Gastroesophageal sphincter (tissue), 4 donors: ENCODE data around the gene BCL6. TPM values are rescaled to one million over a fixed set of nuclear protein-coding genes. Genes with fewer than 3 reads are reported as not detected.

Source experiments
- ATAC-seq: fragments of 150-250 bp; one replicate; pipeline ENCODE4 v1.9.1; 2016; ENCODE audit warnings: mild to moderate bottlenecking, moderate library complexity
- H3K27ac ChIP-seq, 4 donors: fragments of 200-600 bp; sonication (generic) in 3 of 4; 1 replicate in 3 of 4; 2 replicates in 1 of 4; pipeline ENCODE4 v1.5.1; 2016 to 2019
- H3K27me3 ChIP-seq: fragments of 200-600 bp; sonication (generic); one replicate; pipeline ENCODE4 v1.5.1; 2019
- H3K36me3 ChIP-seq, 2 donors: fragments of 200-600 bp; sonication (generic); one replicate each; pipeline ENCODE4 v1.5.1; 2019; ENCODE audit warnings: control low read depth in 1 of 2
- H3K4me1 ChIP-seq, 3 donors: fragments of 200-600 bp; sonication (generic); 1 replicate in 2 of 3; 2 replicates in 1 of 3; pipeline ENCODE4 v1.5.1; 2016 to 2019; ENCODE audit warnings: control low read depth in 2 of 3
- H3K4me3 ChIP-seq, 2 donors: fragments of 200-600 bp; sonication (generic); one replicate each; pipeline ENCODE4 v1.5.1; 2019; ENCODE audit warnings: mild to moderate bottlenecking in 1 of 2, moderate library complexity in 1 of 2
- H3K9me3 ChIP-seq, 3 donors: fragments of 200-600 bp; sonication (generic); one replicate each; pipeline ENCODE4 v1.5.1; 2017 to 2019; ENCODE audit warnings: control low read depth in 2 of 3
- EP300 ChIP-seq: sonication (generic); formaldehyde crosslinking; IDR thresholded peaks from one replicate; pipeline ENCODE4 v1.6.1; 2017; ENCODE audit warnings: antibody characterized with exemption, mild to moderate bottlenecking
- POLR2A ChIP-seq, 2 donors: fragments of 450-650 bp; IDR thresholded peaks; one replicate each; pipeline ENCODE4 v1.6.1; 2017; ENCODE audit warnings: antibody characterized with exemption in 2 of 2, mild to moderate bottlenecking in 2 of 2, moderate library complexity in 1 of 2
- POLR2AphosphoS5 ChIP-seq: sonication (generic); formaldehyde crosslinking; IDR thresholded peaks from one replicate; pipeline ENCODE4 v1.6.1; 2017; ENCODE audit warnings: antibody characterized with exemption
- WGBS, 2 donors: methylation state at CpG; one replicate each; pipeline ENCODE4 v1.1.5; 2018; ENCODE audit warnings: low coverage in 1 of 2; 5-methylcytosine and 5-hydroxymethylcytosine counted together
- total RNA-seq, 4 donors: library from RNA; depleted of rRNA; stranded (reverse); fragments of >200 nt; gene quantifications; one replicate each; pipeline ENCODE4 v1.1.0, GENCODE V29; 2016
- TF ChIP-seq, protein P1 (sequence below), 4 experiments: fragments of 200-600 bp in 2 of 4; fragments of 450-650 bp in 2 of 4; sonication (generic) in 1 of 4; IDR thresholded peaks; one replicate each; pipeline ENCODE4 v1.5.1; 2017 to 2019; ENCODE audit warnings: antibody characterized with exemption in 4 of 4, mild to moderate bottlenecking in 2 of 4, moderate library complexity in 2 of 4

Gene BCL6
- total RNA-seq, 4 donors from 2014 or later, result 60.0 to 146 (median 115) TPM

DNA sequence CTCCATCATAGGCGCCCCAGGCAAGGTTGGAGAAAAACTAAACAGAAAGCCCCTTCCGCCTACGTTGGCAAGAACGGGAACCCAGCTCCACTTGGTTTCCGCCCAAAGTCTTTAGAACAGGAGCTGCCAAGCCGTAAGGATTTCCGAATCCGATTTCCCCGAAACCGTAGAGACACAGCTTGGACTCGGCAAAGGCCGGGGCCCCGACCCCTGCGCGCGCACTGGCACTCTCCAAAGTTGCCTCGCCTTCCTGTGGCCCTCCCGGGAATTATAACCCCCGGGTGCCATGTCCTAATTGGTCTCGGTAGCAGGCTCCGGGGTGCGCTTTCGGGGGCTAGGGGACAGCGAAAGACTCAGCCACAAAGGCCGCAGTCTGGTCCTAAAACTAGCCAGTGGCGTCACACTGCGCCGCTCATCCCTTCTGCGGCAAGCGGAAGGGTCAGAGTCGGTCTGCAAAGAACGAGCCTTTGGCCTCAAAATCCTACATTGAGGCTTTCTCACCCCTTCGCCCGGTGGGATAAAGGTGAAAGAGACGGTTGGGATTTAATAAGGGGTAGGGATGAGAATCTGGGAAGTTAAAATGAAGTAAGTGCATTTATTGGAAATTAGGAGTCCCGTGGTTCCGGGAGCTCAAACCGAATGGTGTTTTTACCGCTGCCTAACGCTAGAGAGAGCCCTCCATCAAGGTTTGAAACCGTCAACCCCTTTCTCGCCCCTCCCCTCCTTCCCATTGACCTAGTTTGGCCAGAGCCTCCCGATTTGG is 6.8 kb downstream of the BCL6 start:
- Histone ChIP-seq H3K27me3 (no peaks in the 10 kb centered on the region), H3K36me3 (peaks cover 0 to 14% of the 10 kb centered on the region in 2 donors), H3K9me3 (no peaks in the 10 kb centered on the region), H3K27ac (peak overlapping the region; percentile 88 to 99 (median 96)), H3K4me1 (peaks cover 4 to 76% (median 18%) of the 10 kb centered on the region in 3 donors), H3K4me3 (peak overlapping the region; percentile 61 to 68)
- ATAC-seq, result peak; percentile 64
- TF ChIP-seq EP300, result no peak
- TF ChIP-seq POLR2A (IDR thresholded peaks at IDR 0.05), result no peak
- TF ChIP-seq, protein P1, sequence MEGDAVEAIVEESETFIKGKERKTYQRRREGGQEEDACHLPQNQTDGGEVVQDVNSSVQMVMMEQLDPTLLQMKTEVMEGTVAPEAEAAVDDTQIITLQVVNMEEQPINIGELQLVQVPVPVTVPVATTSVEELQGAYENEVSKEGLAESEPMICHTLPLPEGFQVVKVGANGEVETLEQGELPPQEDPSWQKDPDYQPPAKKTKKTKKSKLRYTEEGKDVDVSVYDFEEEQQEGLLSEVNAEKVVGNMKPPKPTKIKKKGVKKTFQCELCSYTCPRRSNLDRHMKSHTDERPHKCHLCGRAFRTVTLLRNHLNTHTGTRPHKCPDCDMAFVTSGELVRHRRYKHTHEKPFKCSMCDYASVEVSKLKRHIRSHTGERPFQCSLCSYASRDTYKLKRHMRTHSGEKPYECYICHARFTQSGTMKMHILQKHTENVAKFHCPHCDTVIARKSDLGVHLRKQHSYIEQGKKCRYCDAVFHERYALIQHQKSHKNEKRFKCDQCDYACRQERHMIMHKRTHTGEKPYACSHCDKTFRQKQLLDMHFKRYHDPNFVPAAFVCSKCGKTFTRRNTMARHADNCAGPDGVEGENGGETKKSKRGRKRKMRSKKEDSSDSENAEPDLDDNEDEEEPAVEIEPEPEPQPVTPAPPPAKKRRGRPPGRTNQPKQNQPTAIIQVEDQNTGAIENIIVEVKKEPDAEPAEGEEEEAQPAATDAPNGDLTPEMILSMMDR (IDR thresholded peaks at IDR 0.05), result peak; percentile 66 to 78 (median 74)
- TF ChIP-seq POLR2AphosphoS5, result peak; percentile 63
- WGBS, 2 donors, result 0% methylated on average over 6 to 16 of the region's 43 CpGs

DNA sequence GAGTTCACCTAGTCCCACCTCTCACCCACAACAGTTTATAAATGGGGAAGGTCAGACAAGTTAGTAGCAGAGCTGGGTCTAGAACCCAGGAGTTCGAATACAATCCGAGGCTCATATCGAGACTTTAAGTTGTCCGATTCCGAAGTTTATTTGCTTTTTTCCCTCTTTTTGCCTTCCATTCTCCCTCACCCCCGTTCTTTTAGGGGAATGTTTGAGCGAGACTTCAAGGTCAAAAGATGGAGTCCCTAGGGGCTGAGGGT is 7.3 kb downstream of the BCL6 start:
- H3K4me1 ChIP-seq, result peaks cover 4 to 74% (median 18%) of the 10 kb centered on the region in 3 donors
- 0% methylated on average over 5 to 7 of the region's 7 CpGs for WGBS, 2 donors
- no peak for ATAC-seq
- TF ChIP-seq, protein P1 (IDR thresholded peaks at IDR 0.05), result no peak
- TF ChIP-seq POLR2A (IDR thresholded peaks at IDR 0.05), result peak in 1 of 2 donors; percentile 7
- H3K36me3 ChIP-seq, result peaks cover 0 to 19% of the 10 kb centered on the region in 2 donors
- H3K4me3 ChIP-seq, result peak overlapping the region; percentile 61 to 68
- H3K27me3 ChIP-seq, result no peaks in the 10 kb centered on the region
- peak overlapping the region; percentile 88 to 99 (median 96) for H3K27ac ChIP-seq
- H3K9me3 ChIP-seq, result no peaks in the 10 kb centered on the region

DNA sequence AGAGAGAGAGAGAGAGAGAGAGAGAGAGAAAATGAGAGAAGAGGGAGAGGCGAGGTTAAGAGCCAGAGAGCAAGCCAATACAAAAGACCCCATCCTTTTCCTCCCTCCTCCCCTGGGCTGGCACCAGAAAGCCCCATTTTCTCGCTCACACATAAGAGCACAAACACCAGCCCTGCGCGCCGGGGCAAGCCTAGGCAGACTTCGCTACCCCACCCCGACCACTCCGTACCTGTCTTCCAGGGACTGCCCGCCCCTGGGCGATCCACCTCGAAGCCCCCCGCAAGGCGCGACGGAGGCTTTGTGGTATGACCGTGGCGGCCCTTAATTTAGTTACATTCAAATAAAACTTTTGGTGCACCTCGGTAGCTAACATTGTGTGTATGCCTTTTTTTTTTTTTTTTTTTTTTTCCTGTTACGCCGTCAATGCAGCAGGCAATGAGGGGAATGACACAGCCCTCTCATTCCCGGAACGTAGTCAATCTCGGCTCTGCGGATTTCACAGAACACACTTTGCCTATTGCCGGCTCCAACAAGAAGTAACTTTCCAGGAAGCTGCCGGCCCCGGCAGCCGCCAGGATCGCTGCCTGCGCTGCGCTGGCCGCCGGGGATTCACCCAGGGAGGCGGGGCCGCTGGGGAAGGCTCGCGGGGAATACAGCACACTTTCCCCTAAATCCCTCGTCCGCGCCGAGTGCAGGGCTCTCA is 7.7 kb downstream of the BCL6 start:
- Histone ChIP-seq H3K4me3 (peak overlapping the region; percentile 61 to 68), H3K4me1 (peaks cover 4 to 71% (median 18%) of the 10 kb centered on the region in 3 donors), H3K27ac (peak overlapping the region; percentile 88 to 99 (median 96)), H3K27me3 (no peaks in the 10 kb centered on the region), H3K9me3 (no peaks in the 10 kb centered on the region), H3K36me3 (peaks cover 0 to 24% of the 10 kb centered on the region in 2 donors)
- 4% methylated on average over 11 to 24 of the region's 41 CpGs for WGBS, 2 donors
- peak; percentile 78 for TF ChIP-seq POLR2AphosphoS5
- no peak for TF ChIP-seq EP300
- peak; percentile 35 to 45 for TF ChIP-seq POLR2A (IDR thresholded peaks at IDR 0.05)
- TF ChIP-seq, protein P1 (IDR thresholded peaks at IDR 0.05), result peak in 3 of 4 experiments; percentile 7 to 33 (median 18)
- ATAC-seq, result peak; percentile 7

DNA sequence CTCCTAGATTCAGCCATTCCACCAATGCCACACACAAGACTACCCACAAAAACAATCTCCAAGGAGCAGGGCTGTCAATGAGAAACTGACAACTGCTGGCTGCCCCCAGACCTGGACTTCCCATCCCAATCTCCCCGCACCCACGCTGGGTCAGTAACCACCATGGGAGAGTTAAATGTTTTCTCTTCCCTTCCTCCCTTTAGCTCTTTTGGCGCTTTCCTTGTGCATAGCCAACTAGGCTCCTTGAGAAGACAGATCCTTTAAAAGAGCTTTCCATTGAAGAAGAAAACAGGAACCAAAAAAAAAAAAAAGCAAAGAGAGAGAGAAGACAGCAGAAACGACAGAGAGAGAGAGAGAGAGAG is 8.3 kb downstream of the BCL6 start:
- WGBS, 2 donors, result 0% methylated on average over 1 of the region's 4 CpGs

More for the DNA sequence above, 8.3 kb downstream of the BCL6 start:
- Histone ChIP-seq H3K36me3 (peaks cover 1 to 29% of the 10 kb centered on the region in 2 donors), H3K27ac (peak overlapping the region; percentile 60 to 99 (median 90)), H3K9me3 (no peaks in the 10 kb centered on the region), H3K4me3 (peak overlapping the region; percentile 61 to 68), H3K27me3 (no peaks in the 10 kb centered on the region), H3K4me1 (peaks cover 4 to 69% (median 18%) of the 10 kb centered on the region in 3 donors)
- ATAC-seq, result no peak
- TF ChIP-seq POLR2A (IDR thresholded peaks at IDR 0.05) (no peak), EP300 (no peak), POLR2AphosphoS5 (no peak)
- TF ChIP-seq, protein P1 (IDR thresholded peaks at IDR 0.05), result no peak
